Heart right ventricle (tissue), 16 donors: ENCODE measurements around the gene PAH. TPM values are rescaled to one million over a fixed set of nuclear protein-coding genes. Genes with fewer than 3 reads are reported as not detected.

Experiments
- ATAC-seq, 8 donors: fragments of 200-7000 bp; cut with Tn5 transposase; one replicate each; pipeline ENCODE4 v1.9.1; 2020; ENCODE audit warnings: mild to moderate bottlenecking in 8 of 8, moderate library complexity in 8 of 8, moderate number of reproducible peaks in 1 of 8
- DNase-seq, 2 donors: peaks; one replicate each; pipeline ENCODE4 v3.0.0-alpha.2; 2020
- H3K27ac ChIP-seq, 10 donors: fragments of 200-600 bp; sonication (generic) in 2 of 10; one replicate each; pipeline versions ENCODE4 v1.5.0 to v1.8.0; 2020 to 2022; ENCODE audit warnings: mild to moderate bottlenecking in 3 of 10
- H3K27me3 ChIP-seq, 7 donors: fragments of 200-600 bp; one replicate each; pipeline ENCODE4 v1.8.0; 2021 to 2022; ENCODE audit warnings: mild to moderate bottlenecking in 2 of 7
- H3K36me3 ChIP-seq, 9 donors: fragments of 200-600 bp; sonication (generic) in 1 of 9; one replicate each; pipeline versions ENCODE4 v1.5.0 to v1.8.0; 2020 to 2022; ENCODE audit warnings: mild to moderate bottlenecking in 2 of 9
- H3K4me1 ChIP-seq, 9 donors: fragments of 200-600 bp; sonication (generic) in 1 of 9; one replicate each; pipeline versions ENCODE4 v1.5.0 to v1.8.0; 2020 to 2022; ENCODE audit warnings: mild to moderate bottlenecking in 4 of 9
- H3K4me3 ChIP-seq, 10 donors: fragments of 200-600 bp; sonication (generic) in 2 of 10; one replicate each; pipeline versions ENCODE4 v1.5.0 to v1.8.0; 2020 to 2022; ENCODE audit warnings: mild to moderate bottlenecking in 7 of 10, moderate library complexity in 2 of 10
- H3K9me3 ChIP-seq, 11 donors: fragments of 200-600 bp in 10 of 11; sonication (generic) in 2 of 11; one replicate each; pipeline versions ENCODE4 v1.5.0 to v1.8.0; 2013 to 2022; ENCODE audit warnings: mild to moderate bottlenecking in 2 of 11, control low read depth in 1 of 11, moderate library complexity in 1 of 11
- WGBS, 2 donors: extraction: QIAGEN DNeasy Blood & Tissue Kit; methylation state at CpG; one replicate each; pipeline ENCODE4 v1.1.7; 2013; ENCODE audit warnings: inconsistent platforms in 1 of 2; 5-methylcytosine and 5-hydroxymethylcytosine counted together
- intact Hi-C, 10 donors: fragments of 100-400 bp; cut with DNase I; formaldehyde crosslinking; loops; one replicate each; pipeline versions ENCODE4 v1.11.1 to v1.14.2; 2022
- polyA plus RNA-seq, 2 donors: library from polyadenylated mRNA; stranded (reverse); fragments of 200-250 nt; gene quantifications; one replicate each; pipeline ENCODE4 v1.2.3, GENCODE V29; 2013
- total RNA-seq, 10 donors: library from RNA; stranded (reverse); fragmentation: NEBNext Ultra II Directional in 3 of 10; extraction: Animal tissue kit (Norgen Biotek cat#: 25700) in 3 of 10; gene quantifications; one replicate each; pipeline versions ENCODE4 v1.2.1 to v1.2.4, GENCODE V29; 2021 to 2023
- TF ChIP-seq, protein P1 (sequence below), 9 donors: fragments of 200-600 bp; sonication (generic) in 2 of 9; IDR thresholded peaks; one replicate each; pipeline versions ENCODE4 v1.5.0 to v1.8.0; 2021 to 2022; ENCODE audit warnings: antibody characterized with exemption in 9 of 9, mild to moderate bottlenecking in 5 of 9, moderate library complexity in 1 of 9
- donor health status: Arrhythmogenic right ventricular cardiomyopathy.
- donor health status: ischemic (EF 13 %, LVEDD 7.1; RV severe dilation, severe dysfunction).
- donor health status: healthy with polysubstance abuse.
- donor health status: DM: no; HTN: yes; CAD: no.
- donor health status: DM: no; HTN: no; CAD: no.
- donor health status: ischemic (EF 25% LVEDD 6.9; RV normal size, moderate dysfunction).
- donor health status: ischemic (EF 25% LVEDD 5.7; RV mildly dilated, moderate dysfunction).
- donor health status: healthy.
- donor health status: DM: yes; HTN: yes; CAD: no.
- donor health status: Ischemic cardiomyopathy.
- donor health status: ischemic (EF 35%, LVEDD 5.7; RV mildly dilated, moderate dysfunction).
- donor health status: nonischemic (EF 11% LVEDD 7.7; RV severe dilation, severe dysfunction).
- donor health status: DM: yes; HTN: yes; CAD: no.
- donor health status: PGD.
- donor health status: ischemic (EF 29% LVEDD 5.4; RV normal size, mild dysfunction).
- donor health status: nonischemic (EF 23%, LVEDD 6.1; RV moderate dilation, normal function).

Gene PAH
- total and polyA plus RNA-seq, 12 donors = not detected

DNA sequence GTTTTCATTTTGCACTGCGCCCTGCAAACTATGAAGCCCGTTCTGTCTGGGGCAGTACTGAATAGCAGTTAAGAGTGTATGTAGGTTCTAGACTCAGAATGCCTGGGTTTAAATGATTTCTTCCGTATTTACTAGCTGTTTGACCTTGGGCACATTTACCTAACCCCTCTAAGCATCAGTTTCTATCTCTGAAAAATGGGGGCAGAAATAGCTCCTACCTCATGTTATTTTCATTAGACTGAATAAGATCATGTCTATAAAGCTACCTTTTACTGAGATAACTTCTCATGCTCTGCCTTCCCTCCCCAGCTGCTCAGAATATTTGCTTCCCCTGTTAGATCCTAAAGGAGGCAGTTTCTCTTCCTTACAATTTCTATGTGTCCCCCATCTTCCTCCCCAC lies 5.7 kb downstream of the PAH start:
- no peaks in the 10 kb centered on the region for H3K36me3 ChIP-seq
- 75 to 85% methylated on average over 3 of the region's 3 CpGs for WGBS, 2 donors
- H3K27ac ChIP-seq = no peak overlapping the region
- no peaks in the 10 kb centered on the region for H3K4me1 ChIP-seq
- H3K27me3 ChIP-seq = peaks cover 0 to 5% (median 0%) of the 10 kb centered on the region in 7 donors
- intact Hi-C loops = no loop called here
- TF ChIP-seq, protein P1, sequence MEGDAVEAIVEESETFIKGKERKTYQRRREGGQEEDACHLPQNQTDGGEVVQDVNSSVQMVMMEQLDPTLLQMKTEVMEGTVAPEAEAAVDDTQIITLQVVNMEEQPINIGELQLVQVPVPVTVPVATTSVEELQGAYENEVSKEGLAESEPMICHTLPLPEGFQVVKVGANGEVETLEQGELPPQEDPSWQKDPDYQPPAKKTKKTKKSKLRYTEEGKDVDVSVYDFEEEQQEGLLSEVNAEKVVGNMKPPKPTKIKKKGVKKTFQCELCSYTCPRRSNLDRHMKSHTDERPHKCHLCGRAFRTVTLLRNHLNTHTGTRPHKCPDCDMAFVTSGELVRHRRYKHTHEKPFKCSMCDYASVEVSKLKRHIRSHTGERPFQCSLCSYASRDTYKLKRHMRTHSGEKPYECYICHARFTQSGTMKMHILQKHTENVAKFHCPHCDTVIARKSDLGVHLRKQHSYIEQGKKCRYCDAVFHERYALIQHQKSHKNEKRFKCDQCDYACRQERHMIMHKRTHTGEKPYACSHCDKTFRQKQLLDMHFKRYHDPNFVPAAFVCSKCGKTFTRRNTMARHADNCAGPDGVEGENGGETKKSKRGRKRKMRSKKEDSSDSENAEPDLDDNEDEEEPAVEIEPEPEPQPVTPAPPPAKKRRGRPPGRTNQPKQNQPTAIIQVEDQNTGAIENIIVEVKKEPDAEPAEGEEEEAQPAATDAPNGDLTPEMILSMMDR (IDR thresholded peaks at IDR 0.05) = no peak
- H3K9me3 ChIP-seq = no peaks in the 10 kb centered on the region
- H3K4me3 ChIP-seq = no peak overlapping the region
- no peak for DNase-seq
- ATAC-seq = no peak

DNA sequence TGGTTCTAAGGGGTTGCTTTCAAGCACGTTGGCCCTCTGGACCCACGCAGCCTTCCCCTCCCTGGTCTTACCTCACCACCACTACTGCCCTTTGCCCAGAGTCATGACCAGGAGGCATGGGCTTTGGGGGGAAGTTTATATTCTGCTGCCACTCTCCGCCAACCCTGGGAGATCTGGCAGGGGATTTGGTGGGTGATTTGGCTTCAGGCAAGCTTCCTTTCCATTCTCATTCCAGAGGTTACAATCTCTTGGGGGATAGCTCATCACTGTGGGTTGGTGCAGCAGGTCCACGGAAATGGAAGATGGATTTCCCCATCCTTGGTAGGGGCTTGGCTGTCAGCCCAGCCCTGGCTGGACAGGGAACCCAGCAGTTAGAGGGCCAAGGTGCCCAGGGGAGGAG lies 6.3 kb downstream of the PAH start:
- WGBS, 2 donors = 79 to 82% methylated on average over 4 of the region's 4 CpGs
- TF ChIP-seq, protein P1 (IDR thresholded peaks at IDR 0.05) = no peak
- Histone ChIP-seq H3K27ac (no peak overlapping the region), H3K9me3 (no peaks in the 10 kb centered on the region), H3K27me3 (peaks cover 0 to 3% (median 0%) of the 10 kb centered on the region in 7 donors), H3K4me3 (no peak overlapping the region), H3K4me1 (no peaks in the 10 kb centered on the region), H3K36me3 (no peaks in the 10 kb centered on the region)
- intact Hi-C loops = no loop called here
- no peak for ATAC-seq
- DNase-seq = no peak

DNA sequence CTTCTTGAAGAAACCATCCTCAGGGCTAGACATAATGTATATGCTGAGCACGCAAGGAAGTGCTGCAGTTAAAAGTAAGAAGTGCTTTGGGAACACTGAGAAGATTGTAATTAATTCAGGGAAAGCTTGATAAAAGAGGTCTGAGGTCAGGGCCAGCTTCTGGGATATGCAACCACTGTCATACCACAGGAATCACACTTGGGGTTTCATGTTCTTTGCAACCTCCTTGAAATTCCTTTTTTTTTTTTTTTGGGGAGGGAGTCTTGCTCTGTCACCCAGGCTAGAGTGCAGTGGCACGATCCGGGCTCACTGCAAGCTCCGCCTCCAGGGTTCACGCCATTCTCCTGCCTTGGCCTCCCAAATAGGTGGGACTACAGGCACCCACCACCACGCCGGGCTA lies 6.9 kb downstream of the PAH start:
- H3K9me3 ChIP-seq = no peaks in the 10 kb centered on the region
- no peak for ATAC-seq
- H3K27me3 ChIP-seq = peaks cover 0 to 3% (median 0%) of the 10 kb centered on the region in 7 donors
- 88 to 92% methylated on average over 7 of the region's 7 CpGs for WGBS, 2 donors
- no peaks in the 10 kb centered on the region for H3K36me3 ChIP-seq
- intact Hi-C loops = no loop called here
- no peaks in the 10 kb centered on the region for H3K4me1 ChIP-seq
- DNase-seq = no peak
- no peak overlapping the region for H3K27ac ChIP-seq
- H3K4me3 ChIP-seq = no peak overlapping the region
- TF ChIP-seq, protein P1 (IDR thresholded peaks at IDR 0.05) = no peak

DNA sequence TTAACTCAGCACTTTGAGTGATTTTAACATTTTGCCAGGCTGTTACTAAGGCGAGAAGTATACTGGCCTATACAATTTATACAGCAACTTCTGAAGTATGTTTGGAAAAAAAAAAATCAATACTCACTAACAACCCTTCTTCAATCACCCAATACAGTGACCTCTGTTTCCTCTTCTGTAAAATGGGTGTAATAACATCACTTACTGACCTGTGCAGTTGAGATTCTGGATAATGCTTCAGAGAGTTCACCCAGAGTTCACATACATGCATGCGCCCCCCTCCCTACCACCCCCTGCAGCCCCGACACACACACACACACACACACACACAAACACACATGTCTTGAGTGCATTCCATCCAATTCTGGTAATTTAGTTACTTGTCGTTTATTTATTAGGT lies 9.1 kb downstream of the PAH start:
- intact Hi-C loops = no loop called here
- Histone ChIP-seq H3K4me1 (no peaks in the 10 kb centered on the region), H3K27me3 (peaks cover 0 to 3% (median 0%) of the 10 kb centered on the region in 7 donors), H3K36me3 (no peaks in the 10 kb centered on the region), H3K4me3 (no peak overlapping the region), H3K27ac (no peak overlapping the region), H3K9me3 (no peaks in the 10 kb centered on the region)
- DNase-seq (no peak), ATAC-seq (no peak)
- TF ChIP-seq, protein P1 (IDR thresholded peaks at IDR 0.05) = no peak
- 81 to 85% methylated on average over 4 of the region's 4 CpGs for WGBS, 2 donors
